Neural progenitor cell (in vitro differentiated cells): ENCODE results near the gene FLT3LG.

ENCODE experiments used
- EZH2 ChIP-seq: fragments of 200-600 bp; sonication (generic); IDR thresholded peaks from 2 replicates; pipeline ENCODE4 v1.6.1; 2017; ENCODE audit warnings: antibody characterized with exemption, mild to moderate bottlenecking, moderate library complexity
- EZH2phosphoT487 ChIP-seq: fragments of 200-600 bp; sonication (generic); IDR thresholded peaks from 2 replicates; pipeline ENCODE4 v1.6.1; 2017; ENCODE audit warnings: antibody characterized with exemption
- TF ChIP-seq, protein P1 (sequence below): fragments of 200-600 bp; sonication (generic); IDR thresholded peaks from 2 replicates; pipeline ENCODE4 v1.5.1; 2017; ENCODE audit warnings: antibody characterized with exemption, mild to moderate bottlenecking

GRCh38 chr19:49462492-49462891 is 11.5 kb upstream of the FLT3LG start:
- TF ChIP-seq, protein P1, sequence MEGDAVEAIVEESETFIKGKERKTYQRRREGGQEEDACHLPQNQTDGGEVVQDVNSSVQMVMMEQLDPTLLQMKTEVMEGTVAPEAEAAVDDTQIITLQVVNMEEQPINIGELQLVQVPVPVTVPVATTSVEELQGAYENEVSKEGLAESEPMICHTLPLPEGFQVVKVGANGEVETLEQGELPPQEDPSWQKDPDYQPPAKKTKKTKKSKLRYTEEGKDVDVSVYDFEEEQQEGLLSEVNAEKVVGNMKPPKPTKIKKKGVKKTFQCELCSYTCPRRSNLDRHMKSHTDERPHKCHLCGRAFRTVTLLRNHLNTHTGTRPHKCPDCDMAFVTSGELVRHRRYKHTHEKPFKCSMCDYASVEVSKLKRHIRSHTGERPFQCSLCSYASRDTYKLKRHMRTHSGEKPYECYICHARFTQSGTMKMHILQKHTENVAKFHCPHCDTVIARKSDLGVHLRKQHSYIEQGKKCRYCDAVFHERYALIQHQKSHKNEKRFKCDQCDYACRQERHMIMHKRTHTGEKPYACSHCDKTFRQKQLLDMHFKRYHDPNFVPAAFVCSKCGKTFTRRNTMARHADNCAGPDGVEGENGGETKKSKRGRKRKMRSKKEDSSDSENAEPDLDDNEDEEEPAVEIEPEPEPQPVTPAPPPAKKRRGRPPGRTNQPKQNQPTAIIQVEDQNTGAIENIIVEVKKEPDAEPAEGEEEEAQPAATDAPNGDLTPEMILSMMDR = no peak
- TF ChIP-seq EZH2 = no peak
- no peak for TF ChIP-seq EZH2phosphoT487
